Endothelial cell (in vitro differentiated cells): Measurements from ENCODE around the gene ACTR3. TPM values are rescaled to one million over a fixed set of nuclear protein-coding genes. Genes with fewer than 3 reads are reported as not detected.

Experiments used
- DNase-seq: peaks from one replicate; pipeline ENCODE4 v3.0.0; 2021; ENCODE audit warnings: low spot score
- H3K27ac Mint-ChIP-seq: one replicate; pipeline ENCODE4 v1.8.0; 2021; ENCODE audit warnings: mixed read lengths, inconsistent platforms; ENCODE audit not compliant: unreplicated experiment
- H3K27me3 Mint-ChIP-seq: one replicate; pipeline ENCODE4 v1.8.0; 2021; ENCODE audit warnings: mild to moderate bottlenecking, moderate library complexity, mixed read lengths, inconsistent platforms; ENCODE audit not compliant: unreplicated experiment
- H3K36me3 Mint-ChIP-seq: one replicate; pipeline ENCODE4 v1.8.0; 2021; ENCODE audit warnings: mild to moderate bottlenecking, low read depth, mixed read lengths, inconsistent platforms; ENCODE audit not compliant: unreplicated experiment
- H3K4me1 Mint-ChIP-seq: one replicate; pipeline ENCODE4 v1.8.0; 2021; ENCODE audit warnings: mild to moderate bottlenecking, mixed read lengths, inconsistent platforms; ENCODE audit not compliant: unreplicated experiment
- H3K4me3 Mint-ChIP-seq: one replicate; pipeline ENCODE4 v1.8.0; 2021; ENCODE audit warnings: mild to moderate bottlenecking, mixed read lengths, inconsistent platforms; ENCODE audit not compliant: unreplicated experiment
- H3K9me3 Mint-ChIP-seq: one replicate; pipeline ENCODE4 v1.8.0; 2021; ENCODE audit warnings: mixed read lengths, inconsistent platforms; ENCODE audit not compliant: unreplicated experiment
- CTCF ChIP-seq: fragments of 200-600 bp; sonication (generic); IDR thresholded peaks from one replicate; pipeline ENCODE4 v1.5.0; 2021; ENCODE audit warnings: antibody characterized with exemption; ENCODE audit not compliant: unreplicated experiment
- total RNA-seq: library from RNA; stranded (reverse); fragmentation: NEBNext Ultra II Directional; extraction: Animal tissue kit (Norgen Biotek cat#: 25700); gene quantifications from one replicate; pipeline ENCODE4 v1.2.1, GENCODE V29; 2021; ENCODE audit not compliant: unreplicated experiment

ACTR3 gene
- total RNA-seq, 1 donor from 2014 or later: 284 TPM

GRCh38 chr2:114005110-114005783 is 115.4 kb downstream of the ACTR3 start:
- H3K4me3 Mint-ChIP-seq: no peak overlapping the region

GRCh38 chr2:114006460-114006859 is 116.6 kb downstream of the ACTR3 start:
- Mint-ChIP-seq H3K9me3 (peaks cover 17% of the 10 kb centered on the region), H3K27me3 (no peaks in the 10 kb centered on the region), H3K27ac (no peak overlapping the region), H3K4me1 (no peaks in the 10 kb centered on the region), H3K36me3 (peaks cover 3% of the 10 kb centered on the region), H3K4me3 (no peak overlapping the region)
- no peak for TF ChIP-seq CTCF
- DNase-seq: no peak

More at GRCh38 chr2:114005110-114005783, 115.4 kb downstream of the ACTR3 start:
- DNase-seq: no peak
- peaks cover 1% of the 10 kb centered on the region for H3K27me3 Mint-ChIP-seq
- no peak for TF ChIP-seq CTCF
- peaks cover 17% of the 10 kb centered on the region for H3K9me3 Mint-ChIP-seq
- peaks cover 3% of the 10 kb centered on the region for H3K36me3 Mint-ChIP-seq
- H3K4me1 Mint-ChIP-seq: no peaks in the 10 kb centered on the region
- H3K27ac Mint-ChIP-seq: no peak overlapping the region

- H3K4me3 Mint-ChIP-seq: no peak overlapping the region
- peaks cover 3% of the 10 kb centered on the region for H3K36me3 Mint-ChIP-seq
- H3K27me3 Mint-ChIP-seq: no peaks in the 10 kb centered on the region
- no peak overlapping the region for H3K27ac Mint-ChIP-seq
- no peak for DNase-seq
- H3K4me1 Mint-ChIP-seq: no peaks in the 10 kb centered on the region
- H3K9me3 Mint-ChIP-seq: peaks cover 15% of the 10 kb centered on the region
- TF ChIP-seq CTCF: no peak
Measured at GRCh38 chr2:114007436-114007835, 117.5 kb downstream of the ACTR3 start.

GRCh38 chr2:114008720-114009119 is 118.8 kb downstream of the ACTR3 start:
- Mint-ChIP-seq H3K27me3 (no peaks in the 10 kb centered on the region), H3K4me1 (no peaks in the 10 kb centered on the region), H3K36me3 (peaks cover 3% of the 10 kb centered on the region), H3K4me3 (no peak overlapping the region), H3K9me3 (peaks cover 10% of the 10 kb centered on the region), H3K27ac (no peak overlapping the region)
- no peak for DNase-seq
- no peak for TF ChIP-seq CTCF

- Mint-ChIP-seq H3K36me3 (peaks cover 3% of the 10 kb centered on the region), H3K4me1 (no peaks in the 10 kb centered on the region), H3K9me3 (peaks cover 7% of the 10 kb centered on the region), H3K27me3 (peaks cover 2% of the 10 kb centered on the region), H3K4me3 (no peak overlapping the region), H3K27ac (no peak overlapping the region)
- no peak for TF ChIP-seq CTCF
- DNase-seq: no peak
Measured at GRCh38 chr2:114009205-114009944, 119.5 kb downstream of the ACTR3 start.
